KG1 (cell line): ENCODE results near the gene PIGM.

Experiments used
- DNase-seq: peaks from one replicate; lab custom pipeline; 2025; lab: John Stamatoyannopoulos, UW

The PIGM gene

DNA sequence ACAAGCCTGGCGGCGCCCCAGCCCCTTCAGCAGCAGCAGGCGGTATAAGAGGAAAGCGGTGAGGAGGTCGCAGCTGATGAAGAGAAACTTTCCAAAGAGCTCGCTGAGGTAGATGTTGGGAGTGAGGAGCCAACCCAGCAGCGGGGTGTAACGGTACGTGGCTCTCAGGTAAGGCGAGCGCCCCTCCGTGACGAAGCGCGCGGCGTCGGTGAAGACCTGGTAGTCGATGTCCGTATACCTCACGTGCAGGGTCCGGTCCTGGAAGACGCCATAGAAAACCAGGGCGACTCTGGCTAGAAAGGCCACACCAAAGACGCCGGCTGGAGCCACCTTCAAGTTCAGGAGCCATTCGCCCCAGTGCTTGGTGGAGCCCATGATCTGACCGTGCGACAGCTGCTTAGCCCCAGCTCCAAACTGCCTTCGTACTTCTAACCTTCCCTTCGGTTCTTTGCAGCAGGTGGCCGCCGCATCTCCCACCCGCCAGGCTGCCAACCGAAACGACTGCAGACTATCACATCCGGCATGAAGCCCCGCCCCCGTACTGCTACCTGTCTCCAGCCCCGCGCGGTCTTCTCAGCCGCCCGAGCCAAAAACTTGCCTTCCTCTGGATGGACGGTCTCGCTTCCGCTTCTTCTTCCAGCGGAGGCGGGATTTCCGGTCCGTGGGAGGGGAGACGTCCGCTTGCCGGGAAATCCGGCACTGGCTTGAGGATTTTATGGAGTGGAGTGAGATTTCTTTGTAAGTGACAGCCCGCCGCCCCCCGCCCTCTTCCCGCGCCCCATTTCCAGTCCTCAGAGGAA lies at the start of gene PIGM:
PIGM (minus strand) TSS at position 626 of the 800 bp plus-strand sequence; CDS start at position 375, 251 bp downstream.
- peak; percentile 75 for DNase-seq

DNA sequence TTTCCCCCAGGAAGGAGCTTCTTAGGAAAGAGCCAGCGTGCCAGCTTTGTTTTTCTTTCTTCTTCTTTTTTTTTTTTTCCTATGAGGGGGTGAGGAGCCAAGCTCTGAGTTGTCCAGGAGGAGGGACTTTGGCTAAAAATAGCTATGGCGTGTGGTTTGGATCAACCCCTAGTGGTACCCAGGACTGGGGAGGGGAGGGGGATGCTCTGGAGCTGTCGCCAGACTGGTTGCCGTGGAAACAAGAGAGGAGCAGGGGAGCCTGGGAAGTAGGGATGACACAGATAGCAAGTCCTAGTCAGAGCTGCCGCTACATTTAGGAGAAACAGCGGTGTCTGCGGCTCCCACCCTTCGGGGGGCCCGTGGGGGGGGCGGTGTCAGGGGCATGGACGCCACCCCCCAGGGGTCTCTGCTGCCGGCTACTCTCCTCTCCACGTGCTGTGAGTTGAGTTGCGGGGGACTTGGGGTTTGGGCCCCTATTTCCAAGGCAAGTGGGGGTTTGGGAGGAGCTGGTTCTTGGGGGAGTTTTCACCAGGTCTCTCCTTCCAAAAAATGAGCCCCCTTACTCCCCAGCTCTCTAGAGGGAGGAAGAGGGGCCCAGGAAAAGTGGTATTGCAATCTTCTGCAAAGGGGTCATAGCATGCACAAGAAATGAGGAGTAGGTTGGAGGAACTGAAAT lies 49.6 kb upstream of the PIGM start, which contains the start of gene KCNJ9:
KCNJ9 (plus strand) TSS at position 278 of the 676 bp plus-strand sequence. CDS start 2,493 bp downstream, outside the sequence.
- no peak for DNase-seq

DNA sequence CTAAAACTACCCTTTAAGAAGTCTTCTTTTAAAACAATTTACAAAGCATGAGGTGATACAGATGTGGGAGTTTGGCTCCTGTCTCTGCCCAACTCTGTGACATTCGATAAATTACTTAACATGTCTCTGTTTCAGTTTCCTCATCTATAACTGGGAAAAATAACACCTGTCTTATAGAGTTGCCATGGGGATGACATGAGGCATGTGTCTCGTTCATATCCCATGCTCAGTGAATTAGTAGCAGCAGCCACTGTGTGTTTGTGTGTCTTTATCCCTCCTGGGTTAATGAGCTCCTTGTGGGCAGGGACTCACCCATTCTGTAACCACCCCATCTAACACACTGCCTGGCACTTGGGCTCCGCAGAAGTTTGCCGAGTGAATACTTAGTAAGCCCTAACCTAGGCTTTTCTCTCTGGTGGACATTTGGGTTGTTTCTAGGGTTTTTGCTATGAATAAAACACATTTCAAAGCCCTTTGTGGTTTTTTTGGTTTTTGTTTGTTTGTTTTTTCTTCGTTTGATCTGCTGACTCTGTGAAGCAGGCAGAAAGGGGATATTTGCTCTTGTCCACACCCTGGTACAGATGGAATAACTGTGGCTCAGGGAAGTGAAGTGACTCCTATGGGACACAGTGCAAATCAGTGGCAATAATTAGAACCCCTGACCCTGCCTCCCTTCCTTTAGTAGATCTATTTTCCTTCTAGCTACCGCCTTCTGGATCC lies 48.8 kb upstream of the PIGM start:
- no peak for DNase-seq

DNA sequence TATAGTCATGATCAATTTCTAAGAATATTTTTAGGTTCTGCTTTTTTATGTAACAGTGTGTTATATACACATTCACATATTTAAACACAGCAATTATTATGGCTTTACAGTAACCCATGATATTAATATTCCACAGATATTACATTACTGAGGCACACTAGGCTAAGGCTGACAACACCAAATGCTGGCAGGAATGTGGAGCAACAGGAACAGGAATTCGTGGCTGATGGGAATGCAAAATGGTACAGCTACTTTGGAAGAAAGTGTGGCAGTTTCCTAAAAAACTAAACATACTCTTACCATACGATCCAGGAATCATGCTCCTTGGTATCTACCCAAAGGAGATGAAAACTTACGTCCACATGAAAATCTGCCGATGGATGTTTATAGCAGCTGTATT lies 47.7 kb upstream of the PIGM start:
- DNase-seq: no peak

DNA sequence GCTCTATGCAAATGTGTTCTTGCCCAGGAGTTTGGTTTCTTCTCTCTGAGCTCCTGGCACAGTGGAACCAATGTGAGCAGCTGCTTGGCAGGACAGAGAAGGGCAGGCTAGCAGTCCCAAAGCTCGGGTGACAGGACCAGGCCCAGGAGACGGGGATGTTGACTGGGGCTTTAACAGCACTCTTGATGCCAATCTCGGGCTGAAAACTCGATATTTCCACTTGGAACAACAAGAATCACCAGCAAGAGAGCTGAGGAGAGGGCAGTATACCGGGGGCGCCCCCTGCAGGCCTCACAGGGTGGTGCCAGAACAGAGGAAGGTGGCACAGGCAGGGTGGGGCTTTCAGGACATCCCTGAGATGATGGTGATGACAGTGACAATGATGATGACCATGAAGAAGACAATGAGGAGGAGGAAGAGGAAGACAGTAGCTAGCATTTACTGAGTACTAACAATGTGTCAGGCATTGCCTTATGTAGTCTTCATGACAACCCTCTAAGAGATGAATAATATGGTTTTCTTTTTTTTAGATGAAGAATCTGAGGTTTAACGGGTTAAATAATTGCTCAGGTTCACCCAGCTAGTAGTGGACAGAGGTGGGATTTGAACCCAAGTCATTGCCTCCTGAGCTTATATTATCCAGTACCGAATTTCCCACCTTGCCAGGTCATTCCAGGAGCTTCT lies 46.9 kb upstream of the PIGM start:
- no peak for DNase-seq

DNA sequence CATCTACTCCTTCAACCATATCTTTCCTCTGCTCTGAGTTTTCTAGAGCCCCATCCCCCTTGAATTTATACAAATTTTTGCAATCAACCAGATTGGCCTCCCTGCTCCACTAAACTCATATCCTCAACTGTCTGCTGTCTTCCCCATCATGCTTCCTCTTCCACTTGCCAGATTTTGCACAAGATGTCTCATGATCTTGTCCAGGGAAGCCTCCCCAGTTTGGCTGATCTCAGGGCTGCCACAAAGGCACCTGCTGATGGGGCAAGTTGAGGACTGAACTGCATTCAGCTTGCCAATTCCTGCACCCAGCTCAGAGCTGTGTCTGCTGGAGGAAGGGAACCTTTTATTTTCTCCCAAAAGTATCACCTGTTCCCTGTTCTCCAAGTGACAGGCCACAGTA lies 45.7 kb upstream of the PIGM start:
- DNase-seq: no peak

DNA sequence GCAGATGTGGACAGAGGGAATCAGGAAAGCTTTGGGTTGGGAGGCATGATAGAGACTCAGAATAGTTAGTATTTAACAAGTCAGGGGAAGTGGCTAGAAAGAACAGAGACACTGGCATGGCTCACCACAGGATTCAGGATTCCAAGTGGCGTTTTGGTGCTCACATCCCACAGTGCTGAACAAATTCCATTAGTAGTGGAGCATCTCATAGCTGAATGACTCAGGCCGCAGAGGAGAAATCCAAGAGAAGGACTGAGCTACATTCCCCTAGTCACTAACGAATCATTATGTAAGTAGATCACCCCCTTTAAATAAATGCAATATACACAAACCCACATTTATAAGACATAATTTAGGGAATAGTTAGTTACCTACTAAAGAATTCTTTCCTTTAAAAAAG lies 44.5 kb upstream of the PIGM start:
- no peak for DNase-seq

DNA sequence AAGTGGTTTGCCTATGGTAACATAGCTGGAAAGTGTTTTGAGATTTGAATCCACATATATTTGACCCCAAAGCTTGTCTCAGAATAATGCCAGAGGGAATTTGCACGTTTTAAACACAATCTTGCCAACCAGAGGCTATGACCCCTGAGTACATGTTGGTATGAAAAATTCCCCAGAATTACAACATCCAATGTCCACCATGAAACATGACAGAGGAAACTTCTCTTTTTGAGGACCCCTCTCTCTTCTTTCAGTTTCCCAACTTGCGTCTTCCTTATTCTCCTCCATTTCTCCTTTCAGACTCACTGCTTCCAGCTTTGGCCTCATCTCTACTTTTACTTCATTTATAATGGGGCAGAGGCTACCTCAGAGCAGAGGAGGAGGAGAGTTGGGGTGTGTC lies 44.0 kb upstream of the PIGM start:
- no peak for DNase-seq

DNA sequence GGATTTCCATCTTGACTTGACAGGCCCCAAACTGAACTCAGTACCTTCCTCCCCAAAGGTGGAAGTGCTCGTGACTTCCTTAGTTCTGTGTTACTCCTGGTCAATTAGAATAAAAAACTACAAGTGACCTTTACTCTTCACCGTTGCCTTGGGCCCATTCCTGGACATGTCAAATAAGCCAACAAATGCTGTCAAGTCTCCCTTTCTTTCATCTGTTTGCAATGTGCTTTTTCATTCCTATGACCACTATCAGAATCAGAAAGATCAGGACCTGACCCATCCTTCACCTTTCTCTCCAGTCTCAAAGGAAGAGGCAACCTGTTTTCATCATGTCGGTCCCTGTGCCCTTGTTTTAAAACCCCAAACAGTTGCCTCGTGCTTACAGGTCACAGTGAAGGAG lies 43.1 kb upstream of the PIGM start:
- no peak for DNase-seq

DNA sequence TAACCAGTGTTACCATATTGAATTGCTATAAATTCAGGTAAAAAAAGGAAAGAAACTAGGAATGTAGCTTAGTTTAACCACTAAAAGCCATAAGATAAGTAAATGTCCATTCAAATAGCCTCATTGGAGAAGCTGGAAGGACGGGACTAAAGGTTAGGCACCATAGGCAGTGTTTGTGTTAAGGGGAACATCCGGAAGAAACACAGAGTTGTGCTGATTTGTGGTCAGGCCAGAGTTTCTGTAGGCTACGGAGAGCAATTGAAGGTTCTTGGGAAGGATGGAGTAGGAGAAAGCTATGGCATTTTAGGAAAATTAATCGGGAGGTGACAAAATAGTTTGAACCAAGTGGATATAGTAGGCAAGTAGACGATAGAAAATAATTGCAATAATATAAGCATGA lies 39.5 kb upstream of the PIGM start:
- no peak for DNase-seq

DNA sequence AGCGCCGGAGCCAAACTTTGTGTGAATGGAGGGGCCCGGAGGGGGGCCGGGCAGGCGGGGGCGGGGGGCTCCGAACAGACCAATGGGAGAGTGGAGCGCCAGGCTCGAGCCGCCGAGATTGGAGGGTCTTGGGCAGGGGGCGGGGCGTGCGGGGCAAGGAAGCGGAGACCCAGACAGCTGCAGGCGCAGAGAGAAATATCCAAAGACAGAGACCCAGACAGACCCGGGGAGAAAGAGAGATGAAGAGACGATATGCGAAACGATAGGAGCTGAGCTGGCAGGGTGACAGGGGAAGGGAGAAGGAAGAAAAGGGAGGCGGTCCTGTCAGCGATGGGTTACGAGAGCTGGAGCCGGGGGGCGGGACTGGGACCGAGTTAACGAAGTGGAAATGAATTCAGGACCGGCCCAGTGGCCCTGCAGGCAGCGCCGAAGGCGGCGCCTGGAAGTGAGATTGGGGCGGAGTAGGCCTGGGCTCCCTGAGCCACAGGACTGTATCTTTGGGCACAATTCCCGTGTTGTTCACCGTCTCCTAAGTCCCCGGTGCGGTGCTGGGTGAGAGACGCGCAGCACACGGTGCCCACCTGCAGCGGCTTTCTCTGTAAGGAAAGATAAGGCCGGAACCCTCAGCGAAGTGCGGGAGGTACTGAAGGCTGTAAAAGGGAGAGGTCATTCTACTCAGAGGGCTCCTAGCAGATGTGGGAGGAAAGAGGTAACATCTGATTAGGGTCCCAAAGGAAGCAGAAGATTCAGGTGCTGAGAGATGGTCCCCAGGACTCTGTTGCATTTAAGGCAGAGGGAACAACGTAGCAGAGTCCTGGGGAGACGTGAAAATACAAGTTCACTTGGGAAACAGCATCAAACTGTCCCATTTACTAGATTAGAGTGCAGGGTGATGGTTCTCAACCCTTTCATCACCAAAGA lies 38.7 kb upstream of the PIGM start:
- DNase-seq: no peak

DNA sequence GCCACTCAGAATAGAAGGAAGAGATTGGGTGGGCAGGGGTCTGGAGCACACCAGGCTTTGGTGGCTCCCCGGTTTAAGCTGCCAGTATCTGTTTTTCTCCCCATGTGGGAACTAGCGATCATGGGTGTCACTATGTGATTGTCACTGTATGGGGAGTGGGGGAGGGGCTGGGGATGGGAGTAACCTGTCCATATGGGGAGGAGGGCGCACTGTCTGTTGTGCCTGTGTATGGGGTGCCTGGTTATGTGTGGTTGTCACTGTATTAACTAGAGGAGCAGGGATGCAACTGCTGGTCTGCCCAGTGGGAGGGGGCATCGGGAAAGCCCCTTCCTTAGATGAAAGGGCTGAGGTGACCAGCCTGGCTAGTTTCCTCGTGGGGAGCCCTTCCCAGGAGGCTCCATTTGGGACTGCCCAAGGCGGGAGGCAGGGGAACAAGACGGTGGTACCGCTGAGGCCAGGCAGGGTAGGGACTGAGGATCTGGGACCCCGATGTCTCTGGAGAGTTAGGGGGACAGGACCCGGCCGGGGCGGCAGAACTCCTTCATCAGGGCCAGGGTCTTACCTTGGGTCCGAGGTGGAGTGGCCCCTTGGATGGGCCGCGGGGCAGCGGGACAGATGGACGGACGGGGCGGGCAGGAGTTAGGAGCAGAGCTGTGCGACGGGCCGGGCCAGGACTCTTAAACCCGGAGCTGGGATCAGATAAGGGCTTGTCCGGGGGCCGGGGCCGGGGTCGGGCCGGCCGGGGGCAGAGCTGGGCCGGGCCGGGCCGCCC lies 37.9 kb upstream of the PIGM start, which contains the start of gene KCNJ10:
KCNJ10 (minus strand) TSS at position 701 of the 772 bp plus-strand sequence. CDS start 27,628 bp downstream, outside the sequence.
- DNase-seq: no peak

DNA sequence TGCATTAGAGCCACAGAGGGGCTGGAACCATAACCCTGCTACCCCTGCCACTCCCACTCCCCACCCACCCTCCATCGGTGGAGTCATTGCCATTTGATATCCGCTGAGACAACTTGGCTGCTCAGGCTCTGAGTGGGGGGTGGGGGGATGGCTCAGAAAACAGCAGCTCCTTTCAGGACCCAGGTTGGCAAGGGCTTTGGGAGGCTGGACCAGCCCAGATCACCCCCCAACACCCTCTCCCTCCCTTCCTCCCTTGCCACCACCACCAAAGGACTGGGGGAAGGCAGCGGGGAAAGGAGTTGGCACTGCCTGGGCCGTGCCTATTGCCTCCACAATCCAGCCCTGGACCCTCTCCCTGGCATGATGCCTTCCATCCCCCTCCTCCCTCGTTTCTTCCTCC lies 36.4 kb upstream of the PIGM start:
- DNase-seq: no peak

DNA sequence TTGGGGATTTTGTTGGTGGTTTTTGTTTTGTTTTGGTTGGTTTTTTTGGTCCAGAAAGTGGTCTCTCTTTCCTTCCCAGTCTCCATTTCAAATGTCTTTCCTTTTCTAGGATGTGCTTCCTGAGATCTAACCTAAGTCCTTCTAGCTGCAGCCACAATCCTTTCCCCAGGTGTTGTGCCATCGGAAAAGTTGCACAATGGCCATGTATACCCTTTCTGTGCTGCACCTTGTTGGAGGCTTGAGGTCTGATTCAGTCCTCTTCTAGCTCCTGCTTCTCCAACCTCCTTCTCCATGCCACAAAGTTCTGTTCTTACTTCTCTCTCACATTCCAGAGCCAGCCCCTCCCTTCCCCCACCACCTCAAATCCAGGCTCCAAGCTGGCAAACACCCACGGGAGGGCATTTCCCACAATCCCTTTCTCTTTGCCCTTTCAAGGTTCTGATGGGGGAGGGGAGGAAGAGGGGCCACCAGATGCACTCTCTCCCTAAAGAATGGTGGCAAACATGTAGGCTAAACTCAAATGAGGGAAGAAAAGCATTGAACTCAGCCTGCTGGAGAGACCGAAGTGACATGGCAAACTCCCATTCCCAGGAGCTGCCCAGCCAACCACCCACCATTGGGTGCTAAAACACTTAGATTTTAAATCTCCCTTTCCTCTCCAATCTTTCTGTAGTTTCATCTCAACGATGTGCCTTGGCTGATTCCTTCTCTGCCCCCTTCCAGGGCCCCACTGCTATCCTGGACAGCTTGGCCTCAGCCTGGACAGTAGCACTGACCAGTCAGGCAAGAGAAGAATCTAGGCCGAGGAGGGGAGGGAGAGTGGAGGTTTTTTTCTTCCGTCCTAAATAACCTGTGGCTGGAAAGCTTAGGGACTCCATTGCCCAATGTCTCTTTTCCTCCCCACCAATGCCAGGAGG lies 35.3 kb upstream of the PIGM start:
- DNase-seq: no peak

DNA sequence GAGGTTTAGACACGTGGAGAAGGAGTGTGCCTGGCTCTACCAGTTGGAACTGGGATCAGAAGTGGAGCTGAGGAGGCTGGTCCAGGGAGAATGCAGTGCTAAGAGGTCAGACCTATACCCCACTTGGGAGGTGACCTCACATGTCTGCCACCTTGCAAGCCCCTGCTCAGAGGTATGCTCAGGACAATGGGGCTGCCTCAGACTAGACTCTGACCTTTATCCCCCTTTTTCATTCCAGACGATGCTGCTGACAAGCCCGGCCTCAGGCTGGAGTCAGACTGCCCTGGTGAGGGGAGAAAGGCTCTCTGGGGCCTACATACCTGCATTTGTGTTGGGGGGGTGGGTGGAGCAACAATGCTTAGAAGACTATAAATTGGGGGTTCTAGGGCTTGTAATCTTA lies 33.0 kb upstream of the PIGM start:
- no peak for DNase-seq

DNA sequence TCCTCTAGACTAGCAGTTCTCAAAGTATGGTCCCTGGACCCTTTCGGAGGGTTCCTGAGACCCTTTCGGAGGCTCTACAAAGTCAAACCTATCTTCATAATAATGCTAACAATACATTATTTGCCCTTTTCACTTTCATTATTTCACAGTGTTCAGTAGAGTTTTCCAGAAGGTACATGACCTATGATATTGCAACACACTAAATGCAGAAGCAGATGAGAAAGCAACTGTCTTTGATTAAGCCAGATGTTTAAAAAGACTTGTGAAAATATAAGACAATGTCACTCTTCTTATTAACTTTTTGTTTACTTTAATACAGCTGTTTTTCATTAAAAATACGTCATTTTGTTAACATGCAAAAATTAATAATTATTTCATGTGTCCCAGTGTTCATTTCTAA lies 32.4 kb upstream of the PIGM start:
- DNase-seq: no peak

DNA sequence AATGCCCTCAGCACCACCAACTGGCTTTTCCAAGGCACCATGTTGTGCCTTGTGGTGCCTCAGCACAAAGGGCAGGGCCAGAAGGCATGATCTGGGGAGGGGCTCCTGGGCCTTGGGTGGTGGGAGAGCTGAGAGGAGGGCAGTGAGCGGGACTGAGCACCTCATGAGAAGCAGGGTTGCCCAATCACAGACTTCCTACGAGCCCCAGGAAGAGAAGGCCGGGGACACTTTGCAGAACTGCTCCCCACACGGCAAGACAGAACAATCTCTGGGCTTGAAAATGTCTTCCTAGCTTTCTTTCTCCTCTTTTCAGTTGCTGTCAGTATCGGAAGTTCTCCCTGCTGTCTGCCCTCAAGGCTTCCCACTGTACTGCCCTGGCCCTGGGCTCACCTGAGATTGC lies 31.4 kb upstream of the PIGM start:
- DNase-seq: no peak

DNA sequence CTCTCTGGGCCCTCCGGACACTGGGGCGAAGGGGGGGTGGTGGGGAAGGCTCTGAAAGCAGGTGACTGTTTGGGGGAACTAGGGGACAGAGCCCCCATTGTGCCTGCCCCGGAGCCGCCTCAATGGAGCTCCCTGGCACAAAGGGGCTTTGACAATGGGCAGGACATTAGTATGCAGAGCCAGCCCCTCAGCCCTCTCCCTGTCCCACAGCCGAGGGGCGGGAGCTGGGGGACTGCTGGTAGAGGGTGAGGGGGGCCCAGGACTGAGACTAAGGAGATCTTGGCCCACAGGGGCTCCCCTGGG lies 30.4 kb upstream of the PIGM start:
- DNase-seq: no peak
